MCF 10A (cell line): ENCODE measurements around the gene TARP. TPM values are rescaled to one million over a fixed set of nuclear protein-coding genes. Genes with fewer than 3 reads are reported as not detected.

Experiments
- BruUV-seq: library from RNA; stranded (reverse); fragments of 400-500 nt; replicated peaks from 2 replicates; lab custom pipeline; 2021; lab: Mats Ljungman, UMichigan
- CTCF ChIA-PET: fragments of 300-600 bp; sonication (Branson Sonifier 250); formaldehyde crosslinking; extraction: SDS; loops from one replicate; lab custom pipeline; 2021; ENCODE audit warnings: antibody characterized with exemption, inconsistent platforms; lab: Yijun Ruan, JAX
- POLR2A ChIA-PET: fragments of 300-600, 350-650 bp; sonication (Branson Sonifier 250); formaldehyde crosslinking; extraction: SDS; loops from one replicate; lab custom pipeline; 2020; ENCODE audit warnings: antibody characterized with exemption, inconsistent platforms; lab: Yijun Ruan, JAX
- DNase-seq: peaks from one replicate; pipeline ENCODE4 v3.0.0-alpha.2; 2018; ENCODE audit not compliant: unreplicated experiment
- H3K27ac Mint-ChIP-seq: one replicate; pipeline ENCODE4 v1.8.0; 2022; ENCODE audit warnings: mild to moderate bottlenecking, low read depth, mixed read lengths; ENCODE audit not compliant: unreplicated experiment
- H3K27me3 Mint-ChIP-seq: one replicate; pipeline ENCODE4 v1.8.0; 2022; ENCODE audit warnings: mixed read lengths; ENCODE audit not compliant: insufficient read depth, unreplicated experiment
- H3K36me3 Mint-ChIP-seq: one replicate; pipeline ENCODE4 v1.8.0; 2022; ENCODE audit warnings: mild to moderate bottlenecking, moderate library complexity, mixed read lengths; ENCODE audit not compliant: insufficient read depth, unreplicated experiment
- H3K4me1 Mint-ChIP-seq: one replicate; pipeline ENCODE4 v1.8.0; 2022; ENCODE audit warnings: mixed read lengths; ENCODE audit not compliant: insufficient read depth, unreplicated experiment
- H3K4me3 Mint-ChIP-seq: one replicate; pipeline ENCODE4 v1.8.0; 2022; ENCODE audit warnings: mild to moderate bottlenecking, moderate library complexity, mixed read lengths; ENCODE audit not compliant: unreplicated experiment
- H3K9me3 Mint-ChIP-seq: one replicate; pipeline ENCODE4 v1.8.0; 2022; ENCODE audit warnings: mixed read lengths; ENCODE audit not compliant: unreplicated experiment
- intact Hi-C: fragments of 100-400 bp; cut with micrococcal nuclease; formaldehyde crosslinking; loops from 2 replicates; pipeline ENCODE4 v1.14.1; 2022
- total RNA-seq: library from RNA; stranded (reverse); gene quantifications from 2 replicates; pipeline ENCODE4 v1.2.3, GENCODE V29; 2022
- TF ChIP-seq, protein P1 (sequence below): fragments of 200-600 bp; IDR thresholded peaks from one replicate; pipeline ENCODE4 v1.8.0; 2022; ENCODE audit warnings: antibody characterized with exemption, mild to moderate bottlenecking; ENCODE audit not compliant: unreplicated experiment

The TARP gene

DNA sequence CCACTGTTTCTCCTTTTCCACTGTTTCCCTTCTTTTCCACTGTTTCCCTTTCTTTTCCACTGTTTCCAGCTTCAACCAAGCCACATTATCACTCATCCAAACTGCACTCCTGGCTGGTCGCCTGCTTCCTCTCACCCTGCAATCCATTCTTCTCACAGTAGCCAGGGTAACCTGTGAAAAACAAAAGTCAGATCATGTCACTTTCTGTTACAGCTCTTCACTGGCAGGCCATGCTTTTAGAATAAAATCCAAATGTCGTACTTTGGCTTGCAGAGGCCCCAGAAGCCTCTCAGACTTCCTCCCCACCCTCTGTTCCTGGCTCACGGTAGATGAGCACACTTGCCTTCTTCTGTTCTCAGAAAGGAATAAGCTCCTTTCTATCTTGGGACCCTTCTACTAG is 61.5 kb downstream of the TARP start:
- no peak overlapping the region for H3K27ac Mint-ChIP-seq

DNA sequence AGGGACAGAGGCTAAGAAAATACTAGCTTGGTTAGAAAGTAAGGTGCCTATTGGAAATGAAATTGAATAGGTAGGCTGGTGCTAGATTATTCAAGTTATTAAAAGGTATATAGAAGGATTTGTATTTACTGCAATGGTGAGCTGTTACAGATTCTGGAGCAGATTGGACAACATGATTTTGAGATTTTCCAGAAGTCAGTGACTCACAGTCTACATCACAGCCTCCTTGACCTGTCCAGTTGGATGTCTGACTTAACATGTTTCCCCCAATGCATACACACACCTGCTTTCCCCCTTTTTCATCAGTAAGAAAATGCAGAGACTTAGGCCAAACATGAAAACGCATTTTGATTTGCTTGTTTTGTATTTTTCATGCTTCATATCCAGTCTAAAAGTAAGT is 62.0 kb downstream of the TARP start:
- ChIA-PET CTCF (interaction anchor here (0.6 to 3.0 kb wide), 9 partner anchors 10 to 1244 kb away, joined by 3 to 29 read pairs (median 3); no protein-coding TSS in a partner anchor), POLR2A (interaction anchor here (0.8 kb wide), 2 partner anchors 15 to 34 kb away, joined by 3 to 5 read pairs; partner anchors contain the start of gene STARD3NL)
- Mint-ChIP-seq H3K27me3 (no peaks in the 10 kb centered on the region), H3K9me3 (no peaks in the 10 kb centered on the region), H3K4me1 (no peaks in the 10 kb centered on the region), H3K36me3 (peaks cover 12% of the 10 kb centered on the region), H3K27ac (no peak overlapping the region), H3K4me3 (no peak overlapping the region)
- no peak for DNase-seq
- TF ChIP-seq, protein P1, sequence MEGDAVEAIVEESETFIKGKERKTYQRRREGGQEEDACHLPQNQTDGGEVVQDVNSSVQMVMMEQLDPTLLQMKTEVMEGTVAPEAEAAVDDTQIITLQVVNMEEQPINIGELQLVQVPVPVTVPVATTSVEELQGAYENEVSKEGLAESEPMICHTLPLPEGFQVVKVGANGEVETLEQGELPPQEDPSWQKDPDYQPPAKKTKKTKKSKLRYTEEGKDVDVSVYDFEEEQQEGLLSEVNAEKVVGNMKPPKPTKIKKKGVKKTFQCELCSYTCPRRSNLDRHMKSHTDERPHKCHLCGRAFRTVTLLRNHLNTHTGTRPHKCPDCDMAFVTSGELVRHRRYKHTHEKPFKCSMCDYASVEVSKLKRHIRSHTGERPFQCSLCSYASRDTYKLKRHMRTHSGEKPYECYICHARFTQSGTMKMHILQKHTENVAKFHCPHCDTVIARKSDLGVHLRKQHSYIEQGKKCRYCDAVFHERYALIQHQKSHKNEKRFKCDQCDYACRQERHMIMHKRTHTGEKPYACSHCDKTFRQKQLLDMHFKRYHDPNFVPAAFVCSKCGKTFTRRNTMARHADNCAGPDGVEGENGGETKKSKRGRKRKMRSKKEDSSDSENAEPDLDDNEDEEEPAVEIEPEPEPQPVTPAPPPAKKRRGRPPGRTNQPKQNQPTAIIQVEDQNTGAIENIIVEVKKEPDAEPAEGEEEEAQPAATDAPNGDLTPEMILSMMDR = no peak
- intact Hi-C loops = no loop called here
- BruUV-seq = no TSS peak

More for the DNA sequence above, 61.5 kb downstream of the TARP start:
- intact Hi-C loops = no loop called here
- Mint-ChIP-seq H3K4me3 (no peak overlapping the region), H3K4me1 (no peaks in the 10 kb centered on the region), H3K9me3 (no peaks in the 10 kb centered on the region), H3K27me3 (no peaks in the 10 kb centered on the region), H3K36me3 (peaks cover 12% of the 10 kb centered on the region)
- DNase-seq = no peak
- POLR2A ChIA-PET = interaction anchor here (0.8 kb wide), 1 partner anchor 15 kb away, joined by 5 read pairs; no protein-coding TSS in a partner anchor
- CTCF ChIA-PET = interaction anchor here (0.6 to 3.0 kb wide), 9 partner anchors 10 to 1245 kb away, joined by 3 to 29 read pairs (median 3); no protein-coding TSS in a partner anchor
- TF ChIP-seq, protein P1 = no peak
- BruUV-seq = no TSS peak

Other genes starting within 250 kb of the TARP start
- gene STARD3NL, start 95.4 kb downstream of the TARP start, total RNA-seq = 24.5 and 25.6 TPM in 2 replicates